ENCODE results near the gene WFS1.
A peak's percentile ranks its signal among the peaks of the same experiment; 100 is the strongest.

WFS1 gene

DNA sequence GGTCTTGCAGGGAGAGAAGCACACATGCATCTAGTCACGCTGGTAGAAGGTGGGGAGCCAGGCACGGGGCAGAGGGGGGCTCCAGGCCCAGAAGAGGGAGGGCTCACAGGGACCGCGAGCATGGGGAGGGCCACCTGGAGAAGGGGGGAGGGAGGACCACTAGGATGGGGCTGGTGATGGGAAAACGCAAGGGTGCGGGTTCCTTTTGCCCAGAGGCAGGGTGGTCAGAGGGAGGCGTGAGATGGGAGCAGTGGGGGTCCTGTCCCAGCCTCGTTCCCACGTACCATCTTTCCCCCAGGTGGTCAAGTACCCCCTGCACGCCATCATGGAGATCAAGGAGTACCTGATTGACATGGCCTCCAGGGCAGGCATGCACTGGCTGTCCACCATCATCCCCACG is 30.7 kb downstream of the WFS1 start:
- DNase-seq (ENCODE audit: low spot score) = no peak

DNA sequence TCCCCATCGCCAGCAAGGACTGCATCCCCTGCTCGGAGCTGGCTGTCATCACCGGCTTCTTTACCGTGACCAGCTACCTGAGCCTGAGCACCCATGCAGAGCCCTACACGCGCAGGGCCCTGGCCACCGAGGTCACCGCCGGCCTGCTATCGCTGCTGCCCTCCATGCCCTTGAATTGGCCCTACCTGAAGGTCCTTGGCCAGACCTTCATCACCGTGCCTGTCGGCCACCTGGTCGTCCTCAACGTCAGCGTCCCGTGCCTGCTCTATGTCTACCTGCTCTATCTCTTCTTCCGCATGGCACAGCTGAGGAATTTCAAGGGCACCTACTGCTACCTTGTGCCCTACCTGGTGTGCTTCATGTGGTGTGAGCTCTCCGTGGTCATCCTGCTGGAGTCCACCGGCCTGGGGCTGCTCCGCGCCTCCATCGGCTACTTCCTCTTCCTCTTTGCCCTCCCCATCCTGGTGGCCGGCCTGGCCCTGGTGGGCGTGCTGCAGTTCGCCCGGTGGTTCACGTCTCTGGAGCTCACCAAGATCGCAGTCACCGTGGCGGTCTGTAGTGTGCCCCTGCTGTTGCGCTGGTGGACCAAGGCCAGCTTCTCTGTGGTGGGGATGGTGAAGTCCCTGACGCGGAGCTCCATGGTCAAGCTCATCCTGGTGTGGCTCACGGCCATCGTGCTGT is 31.5 kb downstream of the WFS1 start:
- no peak for DNase-seq (ENCODE audit: low spot score)

DNA sequence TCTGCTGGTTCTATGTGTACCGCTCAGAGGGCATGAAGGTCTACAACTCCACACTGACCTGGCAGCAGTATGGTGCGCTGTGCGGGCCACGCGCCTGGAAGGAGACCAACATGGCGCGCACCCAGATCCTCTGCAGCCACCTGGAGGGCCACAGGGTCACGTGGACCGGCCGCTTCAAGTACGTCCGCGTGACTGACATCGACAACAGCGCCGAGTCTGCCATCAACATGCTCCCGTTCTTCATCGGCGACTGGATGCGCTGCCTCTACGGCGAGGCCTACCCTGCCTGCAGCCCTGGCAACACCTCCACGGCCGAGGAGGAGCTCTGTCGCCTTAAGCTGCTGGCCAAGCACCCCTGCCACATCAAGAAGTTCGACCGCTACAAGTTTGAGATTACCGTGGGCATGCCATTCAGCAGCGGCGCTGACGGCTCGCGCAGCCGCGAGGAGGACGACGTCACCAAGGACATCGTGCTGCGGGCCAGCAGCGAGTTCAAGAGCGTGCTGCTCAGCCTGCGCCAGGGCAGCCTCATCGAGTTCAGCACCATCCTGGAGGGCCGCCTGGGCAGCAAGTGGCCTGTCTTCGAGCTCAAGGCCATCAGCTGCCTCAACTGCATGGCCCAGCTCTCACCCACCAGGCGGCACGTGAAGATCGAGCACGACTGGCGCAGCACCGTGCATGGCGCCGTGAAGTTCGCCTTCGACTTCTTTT is 32.2 kb downstream of the WFS1 start:
- DNase-seq (ENCODE audit: low spot score) = no peak

DNA sequence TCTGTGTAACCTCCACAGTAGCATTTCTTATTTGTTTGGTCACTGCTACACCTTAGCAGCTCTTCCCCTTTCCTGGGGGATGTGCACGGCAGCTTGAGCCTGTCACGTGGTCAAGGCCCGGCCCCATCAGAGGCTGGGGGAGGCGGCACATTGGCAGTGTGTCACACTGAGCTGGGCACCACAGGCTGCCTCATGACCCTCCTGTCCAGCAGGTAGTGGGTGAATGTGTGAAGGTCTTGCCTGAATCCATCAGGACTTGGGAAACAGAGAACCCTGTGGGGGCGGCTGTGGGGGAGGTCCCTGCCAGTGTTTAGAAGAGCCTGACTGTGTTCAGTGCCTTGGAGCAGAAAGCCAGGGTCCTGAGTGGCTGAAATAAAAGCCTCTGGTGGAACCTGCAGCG is 33.2 kb downstream of the WFS1 start:
- no peak for DNase-seq (ENCODE audit: low spot score)

DNA sequence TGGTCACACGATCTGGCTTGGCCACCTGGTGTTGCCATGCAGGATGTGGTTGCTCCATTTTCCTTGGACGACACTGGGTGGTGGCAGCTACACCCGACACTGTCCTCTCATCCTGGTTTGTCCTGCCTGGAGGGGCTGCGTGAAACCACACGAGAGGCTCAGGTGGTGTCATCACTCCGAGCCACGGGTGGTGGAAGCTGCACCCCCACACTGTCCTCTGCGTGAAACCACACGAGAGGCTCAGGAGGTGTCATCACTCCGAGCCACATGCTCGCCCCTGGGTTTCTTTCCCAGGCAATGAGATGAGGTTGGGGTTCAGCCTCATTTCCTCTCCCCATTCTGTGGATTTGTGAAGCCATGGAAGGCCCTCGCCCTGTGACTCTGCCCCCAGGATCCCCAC is 34.3 kb downstream of the WFS1 start:
- DNase-seq (ENCODE audit: low spot score) = no peak

DNA sequence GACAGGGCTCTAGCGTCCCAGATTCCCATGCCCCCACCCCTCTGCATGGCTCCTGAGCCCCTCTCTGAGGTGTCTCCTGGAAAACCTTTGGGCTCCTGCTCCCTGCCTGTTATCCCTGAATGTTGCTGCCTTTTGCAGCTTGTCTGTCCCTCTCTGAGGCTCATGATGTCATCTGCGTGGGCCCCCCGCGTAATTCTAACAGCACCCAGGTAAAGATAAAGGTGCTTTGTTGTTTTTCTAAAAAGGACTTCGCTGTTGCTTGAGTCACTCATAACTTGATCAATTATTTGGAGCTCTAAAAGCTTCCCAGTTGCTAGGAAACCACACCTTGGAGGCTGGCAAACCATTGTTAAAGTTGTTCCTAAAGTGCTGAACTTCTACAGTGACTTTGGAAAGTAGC is 36.6 kb downstream of the WFS1 start:
- DNase-seq (ENCODE audit: low spot score) = no peak

DNA sequence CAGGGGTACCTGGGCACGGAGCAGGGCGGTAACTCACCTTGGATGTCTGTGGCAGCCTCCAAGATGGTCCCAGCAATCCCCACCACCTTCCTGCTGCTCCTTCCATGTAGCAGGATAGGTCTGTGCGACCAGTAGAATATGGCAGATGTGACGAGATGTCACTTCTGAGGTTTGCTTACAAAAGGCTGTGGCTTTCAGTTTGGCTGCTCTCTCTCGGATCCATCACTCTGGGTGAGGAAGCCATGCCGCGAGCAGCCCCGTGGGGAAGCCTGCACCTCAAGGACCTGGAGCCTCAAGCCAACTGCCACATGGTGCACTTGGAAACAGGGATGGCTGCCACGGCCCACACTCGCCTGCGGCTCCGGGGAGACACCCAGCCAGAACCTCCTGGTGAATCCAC is 37.6 kb downstream of the WFS1 start:
- no peak for DNase-seq (ENCODE audit: low spot score)

DNA sequence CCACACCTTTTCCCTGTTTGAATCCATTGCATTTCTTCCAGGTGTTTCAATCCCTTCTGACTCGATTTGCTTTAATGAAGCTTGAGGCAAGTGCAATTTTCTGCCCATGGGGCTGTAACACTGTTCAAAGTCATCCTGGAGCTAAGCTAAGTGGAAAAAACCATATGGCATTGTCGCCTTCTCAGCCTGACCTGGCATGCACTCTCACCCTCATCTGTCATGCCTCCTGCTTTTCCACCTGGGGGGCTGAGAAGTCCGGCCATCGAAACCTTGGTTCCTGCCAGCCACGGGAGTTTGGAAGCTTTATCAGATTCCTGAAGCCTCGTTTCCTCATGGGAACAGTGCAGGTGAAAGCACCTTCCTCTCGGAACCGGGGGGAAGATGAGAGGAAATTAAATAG is 38.2 kb downstream of the WFS1 start:
- DNase-seq (ENCODE audit: low spot score) = no peak

DNA sequence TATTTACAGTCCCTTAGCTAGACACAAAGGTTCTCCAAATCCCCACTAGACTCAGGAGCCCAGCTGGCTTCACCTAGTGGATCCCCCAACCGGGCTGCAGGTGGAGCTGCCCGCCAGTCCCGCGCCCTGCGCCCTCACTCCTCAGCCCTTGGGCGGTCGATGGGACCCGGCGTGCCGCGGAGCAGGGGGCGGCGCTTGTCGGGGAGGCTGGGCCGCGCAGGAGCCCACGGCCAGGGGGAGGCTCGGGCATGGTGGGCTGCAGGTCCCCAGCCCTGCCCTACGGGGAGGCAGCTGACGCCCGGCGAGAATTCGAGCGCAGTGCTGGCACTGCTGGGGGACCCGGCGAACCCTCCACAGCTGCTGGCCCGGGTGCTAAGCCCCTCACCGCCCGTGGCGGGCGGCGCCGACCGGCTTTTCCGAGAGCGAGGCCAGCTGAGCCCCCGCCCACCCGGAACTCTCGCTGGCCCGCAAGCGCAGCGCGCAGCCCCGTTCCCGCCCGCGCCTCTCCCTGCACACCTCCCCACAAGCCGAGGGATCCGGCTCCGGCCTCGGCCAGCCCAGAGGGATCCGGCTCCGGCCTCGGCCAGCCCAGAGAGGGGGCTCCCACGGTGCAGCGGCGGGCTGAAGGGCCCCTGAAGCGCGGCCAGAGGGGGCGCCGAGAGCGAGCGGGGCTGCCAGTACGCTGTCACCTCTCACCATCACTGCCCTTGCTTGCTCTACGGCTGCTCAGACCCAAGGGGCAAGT is 39.4 kb downstream of the WFS1 start:
- DNase-seq (ENCODE audit: low spot score) = peak; percentile 16

DNA sequence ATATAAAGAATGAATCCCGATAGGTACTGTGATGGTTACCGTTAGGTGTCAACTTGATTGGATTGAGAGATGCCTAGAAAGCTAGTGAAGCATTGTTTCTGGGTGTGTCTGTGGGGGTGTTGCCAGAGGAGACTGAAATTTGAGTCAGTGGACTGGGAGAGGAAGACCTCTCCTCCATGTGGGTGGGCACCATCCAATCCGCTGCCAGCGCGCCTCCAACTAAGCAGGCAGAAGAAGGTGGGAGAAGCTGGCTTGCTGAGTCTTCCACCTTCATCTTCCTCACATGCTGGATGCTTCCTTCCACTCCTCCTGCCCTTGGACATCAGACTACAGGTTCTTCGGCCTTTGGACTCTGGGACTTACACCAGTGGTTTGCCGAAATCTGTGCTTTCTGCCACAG is 40.1 kb downstream of the WFS1 start:
- no peak for DNase-seq (ENCODE audit: low spot score)

DNA sequence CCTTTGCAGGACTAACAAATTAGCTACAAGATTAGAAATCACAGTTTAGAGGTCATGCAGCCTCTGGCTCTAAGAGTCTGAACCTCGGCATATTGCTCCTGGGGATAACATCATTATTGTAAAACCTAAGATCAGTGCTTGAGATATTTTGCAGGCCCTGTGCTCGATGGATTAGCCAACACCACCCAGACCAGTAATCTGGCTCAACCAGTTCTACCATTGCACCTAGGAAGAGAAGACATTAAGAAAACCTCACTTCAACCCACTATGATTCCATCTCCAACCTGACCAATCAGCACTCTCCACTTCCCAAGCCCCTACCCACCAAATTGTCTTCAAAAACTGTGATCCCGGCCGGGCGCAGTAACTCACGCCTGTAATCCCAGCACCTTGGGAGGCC is 43.6 kb downstream of the WFS1 start:
- no peak for DNase-seq (ENCODE audit: low spot score)

DNA sequence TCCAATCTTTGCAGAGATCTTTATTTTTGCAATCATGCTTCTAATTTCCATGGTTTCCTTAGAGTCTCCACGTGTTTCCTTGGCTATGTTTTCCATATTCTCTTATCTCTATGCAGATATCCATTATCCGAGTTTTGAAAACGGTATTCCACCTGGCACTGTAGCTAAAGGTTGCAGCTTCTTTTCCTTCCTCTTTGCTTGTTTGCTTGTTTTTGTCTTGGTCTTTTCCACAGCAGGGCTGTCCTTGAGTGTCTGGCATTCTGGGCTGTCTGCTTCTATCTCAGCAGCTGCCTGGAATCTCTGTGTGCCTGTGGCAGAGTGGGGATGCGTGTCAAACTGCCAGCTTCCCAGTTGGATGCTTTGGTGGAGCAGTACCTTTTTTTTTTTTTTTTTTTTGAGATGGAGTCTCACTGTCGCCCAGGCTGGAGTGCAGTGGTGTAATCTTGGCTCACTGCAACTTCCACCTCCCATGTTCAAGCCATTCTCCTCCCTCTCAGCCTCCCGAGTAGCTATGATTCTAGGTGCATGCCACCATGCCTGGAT is 46.9 kb downstream of the WFS1 start:
- DNase-seq (ENCODE audit: low spot score) = no peak

DNA sequence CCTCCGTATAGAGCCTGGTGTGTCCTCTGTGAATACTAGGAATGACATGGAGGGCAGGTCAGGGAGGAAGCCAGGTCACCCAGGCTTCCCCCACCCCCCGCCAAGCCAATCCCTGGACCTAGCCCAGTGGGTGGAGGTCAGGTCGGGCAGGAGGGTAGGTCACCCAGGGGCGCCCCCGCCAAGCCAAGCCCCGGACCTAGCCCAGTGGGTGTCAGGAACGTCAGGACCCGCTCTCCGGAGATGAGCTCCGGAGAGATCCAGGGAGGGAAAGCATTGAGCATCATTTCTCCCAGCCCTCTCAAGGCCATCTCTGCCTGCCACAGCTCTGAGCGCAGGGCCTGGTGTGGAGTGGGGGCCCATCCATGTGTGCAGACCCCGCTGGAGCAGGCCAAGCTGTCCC is 48.6 kb downstream of the WFS1 start:
- DNase-seq (ENCODE audit: low spot score) = no peak

DNA sequence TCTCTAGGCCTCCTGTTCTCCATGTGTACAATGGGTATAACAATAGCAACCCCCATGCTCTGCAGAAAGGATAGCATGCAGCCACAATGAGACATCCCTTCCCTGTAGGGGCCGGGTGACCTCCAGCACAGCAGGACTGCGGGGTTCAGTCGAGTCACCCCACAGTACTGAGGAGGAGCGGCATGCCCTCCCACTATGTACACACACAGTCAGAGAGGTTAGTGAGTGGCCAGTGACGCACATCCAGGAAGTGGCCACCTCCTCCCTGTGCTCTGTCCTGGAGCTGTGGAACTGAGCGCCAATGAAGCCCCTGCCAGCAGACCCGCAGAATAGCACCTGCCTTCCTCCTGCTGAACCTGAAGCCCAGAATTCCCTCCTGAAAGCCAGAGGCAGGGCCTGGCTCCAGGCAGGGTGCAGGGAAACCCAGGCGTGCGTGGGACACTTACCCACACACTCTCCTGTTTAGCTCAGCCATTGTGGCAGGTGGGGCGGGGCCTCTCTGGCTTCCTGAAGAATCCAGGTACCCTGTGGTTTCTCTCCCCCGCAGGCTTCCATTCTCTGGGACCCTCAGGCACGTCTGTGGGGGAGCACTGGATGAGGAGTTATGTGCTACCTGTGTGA is 50.0 kb downstream of the WFS1 start:
- DNase-seq (ENCODE audit: low spot score) = no peak

DNA sequence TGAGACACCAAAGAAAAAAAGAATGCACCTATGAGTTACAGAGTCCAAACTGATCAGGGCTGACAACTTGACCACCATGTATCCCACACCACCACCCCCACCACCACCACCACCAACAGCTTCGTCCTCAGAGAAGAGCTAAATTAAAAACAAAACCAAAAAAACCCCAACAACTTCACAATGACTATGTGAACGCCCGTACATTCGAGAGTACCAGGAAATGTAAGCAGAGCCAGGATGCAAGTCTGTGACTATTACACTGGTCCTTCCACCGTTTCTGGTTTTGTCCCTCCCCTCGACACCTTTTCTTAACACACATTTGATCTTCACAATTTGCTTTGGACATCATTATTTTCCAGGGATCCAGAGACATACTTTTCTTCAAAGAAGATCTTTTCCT is 51.0 kb downstream of the WFS1 start:
- DNase-seq (ENCODE audit: low spot score) = no peak

DNA sequence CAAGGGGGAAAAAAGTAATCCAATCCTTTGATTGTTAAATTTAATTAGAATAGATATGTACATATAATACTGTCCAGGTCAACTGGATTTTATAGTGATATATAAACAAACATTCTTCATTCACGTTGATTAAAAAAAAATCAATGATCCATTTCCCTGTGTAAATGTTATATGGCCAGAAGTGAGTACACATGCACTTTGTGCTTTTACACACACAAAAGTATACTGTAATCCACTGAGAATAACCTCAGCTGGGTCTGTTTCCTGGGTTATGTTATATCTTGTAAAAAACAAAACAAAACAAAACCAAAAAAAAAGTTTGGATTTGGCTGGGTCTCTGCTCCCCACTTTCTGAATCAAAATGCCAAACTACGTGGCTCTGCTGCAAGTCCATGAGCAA is 51.7 kb downstream of the WFS1 start:
- DNase-seq (ENCODE audit: low spot score) = no peak

DNA sequence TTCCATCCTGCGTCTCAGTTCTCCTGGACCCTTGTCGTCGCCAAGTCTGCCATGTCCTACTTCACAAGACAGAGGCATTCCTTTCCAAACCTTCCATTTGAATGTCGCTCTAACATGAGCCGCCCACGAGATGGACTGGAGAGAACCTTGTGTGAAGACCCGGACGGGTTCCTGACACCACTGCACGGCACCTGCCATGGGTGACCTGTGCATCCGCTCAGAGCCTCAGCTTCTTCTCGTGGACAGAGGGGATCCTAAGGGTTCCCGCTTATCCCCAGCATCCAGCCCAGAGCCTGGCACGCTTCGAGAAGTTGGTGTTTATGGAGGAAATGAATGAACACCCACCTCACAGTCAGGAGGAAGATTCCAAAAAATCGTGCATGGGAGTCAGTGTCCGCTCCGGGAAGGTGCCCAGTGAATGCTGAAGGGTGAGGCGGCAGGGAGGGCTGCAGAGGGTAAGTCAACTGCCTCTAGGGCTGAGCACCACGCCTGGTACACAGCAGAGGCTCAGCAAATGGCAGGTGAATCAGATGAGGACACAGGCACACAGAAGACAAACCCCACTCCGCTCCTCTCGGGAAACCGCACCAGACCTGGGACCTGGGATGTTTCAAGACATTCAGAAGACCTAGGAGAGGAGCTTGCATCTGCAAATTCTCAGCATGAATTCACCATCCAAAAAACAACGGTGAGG is 52.6 kb downstream of the WFS1 start:
- no peak for DNase-seq (ENCODE audit: low spot score)

DNA sequence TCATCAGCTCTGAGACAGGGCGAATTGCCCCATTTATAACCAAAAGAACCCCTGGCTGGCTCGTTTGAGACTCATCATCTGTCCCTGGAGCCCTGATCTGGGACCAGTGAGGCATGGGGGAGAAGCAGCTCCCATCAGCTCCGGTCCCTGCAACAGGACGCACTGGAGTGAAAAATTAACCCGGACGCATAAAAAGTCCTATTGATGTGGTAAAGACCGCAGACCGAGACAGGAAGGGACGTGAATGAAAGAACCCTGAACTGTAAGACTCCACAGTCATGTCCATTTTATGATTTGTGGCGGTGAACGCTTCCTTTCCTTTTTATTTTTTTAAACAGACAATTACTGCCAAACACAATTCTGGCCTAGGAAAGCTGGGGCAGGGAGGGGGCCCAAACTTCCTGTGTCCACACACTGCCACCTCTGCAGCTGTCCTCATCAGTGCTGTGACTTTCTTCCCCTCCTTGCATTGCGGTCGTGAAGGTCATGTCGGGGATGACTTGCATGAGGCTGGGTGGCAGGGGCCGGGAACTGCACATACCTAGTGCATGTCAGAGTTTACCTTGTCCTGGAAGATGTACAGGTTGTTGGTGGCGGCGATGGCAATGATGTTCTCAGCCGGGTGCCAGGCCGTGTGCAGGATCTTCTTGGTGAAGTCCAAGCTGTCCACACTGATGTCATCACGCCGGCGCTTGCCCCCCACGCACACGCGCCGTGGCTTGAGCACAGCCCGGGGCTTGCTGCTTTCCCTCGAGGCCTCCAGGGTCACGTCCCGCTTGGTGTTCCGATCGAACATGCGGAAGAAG is 53.3 kb downstream of the WFS1 start:
- peak; percentile 78 for DNase-seq (ENCODE audit: low spot score)

DNA sequence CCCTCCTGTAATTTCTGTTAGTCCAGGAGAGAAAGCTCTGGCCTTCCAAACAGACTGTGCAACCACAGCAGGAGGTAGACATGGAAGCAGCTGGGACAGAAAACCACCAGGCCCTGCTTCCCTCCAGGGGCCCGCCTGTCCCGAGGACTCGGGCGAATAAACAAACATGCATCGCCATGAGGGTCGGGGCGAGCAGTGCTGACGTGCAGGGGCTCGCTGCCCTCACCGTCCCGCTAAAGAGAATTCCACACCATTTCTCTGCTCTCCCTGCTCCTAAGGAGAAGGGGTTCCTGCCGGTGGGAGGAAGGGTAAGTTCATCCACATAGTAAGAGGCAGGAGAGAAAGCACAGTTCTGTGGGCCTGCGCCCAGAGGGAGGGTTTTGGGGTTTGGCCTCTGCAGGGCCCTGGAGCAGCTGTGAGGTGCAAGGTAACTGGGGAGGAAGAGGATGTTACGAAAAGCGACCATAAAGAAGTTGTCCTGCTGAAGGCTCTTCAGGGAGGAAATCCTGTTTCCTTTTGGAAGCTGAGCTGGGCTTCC is 54.9 kb downstream of the WFS1 start:
- DNase-seq (ENCODE audit: low spot score) = no peak

DNA sequence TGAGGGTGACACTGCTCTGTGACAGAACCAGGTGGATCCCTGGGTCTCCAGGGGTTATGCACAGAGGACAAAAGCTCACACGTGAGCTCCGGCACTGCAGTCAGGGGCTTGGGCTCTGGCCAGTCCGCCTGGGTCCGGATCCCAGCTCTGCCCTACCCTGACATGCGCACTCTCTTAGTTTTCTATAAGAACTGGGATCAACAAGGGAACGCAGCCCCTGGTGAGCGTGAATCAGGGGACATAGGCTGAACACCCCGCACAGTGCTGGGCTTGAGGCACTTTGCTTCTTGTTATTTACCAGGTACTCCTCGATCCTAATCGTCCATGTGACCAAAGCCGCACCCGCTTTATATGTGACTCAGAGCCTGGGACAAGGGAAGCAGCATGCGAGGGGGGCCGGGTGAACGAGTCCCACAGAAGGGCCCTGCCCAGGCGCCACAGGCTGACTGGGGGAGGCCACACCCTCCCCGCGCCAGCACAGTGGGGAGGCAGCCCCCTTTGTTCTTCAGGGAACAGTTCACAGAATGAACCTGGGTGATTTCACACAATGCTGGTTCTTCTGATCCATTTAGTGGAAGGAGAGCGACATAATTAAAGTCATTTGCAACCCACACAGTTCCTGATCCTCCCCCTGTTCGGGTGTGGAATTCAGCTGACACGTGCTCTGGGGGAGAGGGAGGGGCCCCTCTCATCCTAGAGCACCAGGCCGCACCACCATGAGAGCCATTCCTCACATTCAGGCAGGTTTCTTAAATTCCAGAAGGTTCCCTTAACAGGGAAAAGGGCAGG is 55.5 kb downstream of the WFS1 start:
- peak; percentile 61 for DNase-seq (ENCODE audit: low spot score)
